GM21619 (cell line): ENCODE results near the gene WBP4.
"Not testable (repeated sequence)": the region's sequence is repeated elsewhere in the genome, so short reads cannot be mapped to it uniquely, and the experiment has no call there.

Source experiments
- ATAC-seq: cut with Tn5 transposase; IDR thresholded peaks from one replicate; pipeline ENCODE4 v1.9.1; 2021; ENCODE audit not compliant: unreplicated experiment

Gene WBP4, protein sequence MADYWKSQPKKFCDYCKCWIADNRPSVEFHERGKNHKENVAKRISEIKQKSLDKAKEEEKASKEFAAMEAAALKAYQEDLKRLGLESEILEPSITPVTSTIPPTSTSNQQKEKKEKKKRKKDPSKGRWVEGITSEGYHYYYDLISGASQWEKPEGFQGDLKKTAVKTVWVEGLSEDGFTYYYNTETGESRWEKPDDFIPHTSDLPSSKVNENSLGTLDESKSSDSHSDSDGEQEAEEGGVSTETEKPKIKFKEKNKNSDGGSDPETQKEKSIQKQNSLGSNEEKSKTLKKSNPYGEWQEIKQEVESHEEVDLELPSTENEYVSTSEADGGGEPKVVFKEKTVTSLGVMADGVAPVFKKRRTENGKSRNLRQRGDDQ

GRCh38 chr13:41061075-41061913, at the start of gene WBP4:
Gene WBP4, plus strand, starts transcription at chr13:41061509. Its CDS starts 165 bp downstream, at chr13:41061674.
- peak; percentile 57 for ATAC-seq

DNA sequence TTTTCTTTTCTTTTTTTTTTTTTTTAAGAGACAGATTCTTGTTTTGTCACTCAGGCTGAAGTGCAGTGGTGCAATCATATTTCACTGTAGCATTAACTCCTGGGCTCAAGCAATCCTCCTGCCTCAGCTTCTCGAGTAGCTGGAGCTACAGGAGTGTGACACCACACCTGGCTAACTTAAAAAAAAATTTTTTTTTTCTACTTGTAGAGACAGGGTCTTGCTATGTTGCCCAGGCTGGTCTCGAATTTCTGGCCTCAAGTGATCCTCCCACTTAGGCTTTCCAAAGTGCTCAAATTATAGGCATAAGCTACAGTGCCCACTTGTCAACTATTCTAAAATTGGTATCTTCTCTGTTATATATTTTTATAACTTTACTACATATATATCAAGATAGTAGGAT, 48.8 kb upstream of the WBP4 start:
- ATAC-seq = no peak

DNA sequence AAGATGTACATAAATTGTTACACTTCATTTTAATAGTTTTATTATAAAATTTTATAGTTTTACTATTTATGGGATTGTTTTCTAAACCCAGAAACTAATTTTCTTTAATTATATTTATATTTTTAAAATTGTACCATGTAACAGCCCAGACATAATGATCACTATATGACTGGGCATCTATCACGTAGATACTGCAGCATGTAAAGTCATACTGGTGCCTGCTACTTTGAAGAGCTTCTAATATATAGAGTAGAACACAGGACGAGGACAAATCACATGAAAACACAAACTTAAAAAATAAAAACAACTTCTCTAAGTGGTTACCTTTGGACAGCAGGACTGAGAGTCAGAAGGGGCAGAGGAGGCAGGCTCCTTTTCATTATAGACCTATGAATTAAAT, 47.5 kb upstream of the WBP4 start:
- no peak for ATAC-seq

- ATAC-seq = no peak
Observed at GRCh38 chr13:41015920-41016319, 45.4 kb upstream of the WBP4 start.

DNA sequence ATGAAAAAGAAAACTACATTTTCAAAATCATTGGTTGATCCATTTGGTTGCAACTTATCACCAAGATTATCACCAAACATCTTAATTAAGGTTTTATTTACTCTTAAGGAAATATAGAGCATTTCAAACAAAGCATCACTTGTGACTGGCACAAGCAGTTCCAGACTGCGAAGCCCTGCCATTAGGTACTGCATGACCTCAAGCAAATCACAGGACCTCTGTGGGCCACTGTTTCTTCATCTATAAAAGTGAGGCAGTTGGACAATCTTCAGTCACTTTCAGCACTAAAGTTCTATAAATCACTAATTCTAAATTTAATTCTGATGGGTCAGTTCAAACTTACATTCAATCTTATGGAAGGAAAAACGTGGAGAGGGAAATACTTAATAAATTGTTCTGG, 44.1 kb upstream of the WBP4 start:
- ATAC-seq = no peak

DNA sequence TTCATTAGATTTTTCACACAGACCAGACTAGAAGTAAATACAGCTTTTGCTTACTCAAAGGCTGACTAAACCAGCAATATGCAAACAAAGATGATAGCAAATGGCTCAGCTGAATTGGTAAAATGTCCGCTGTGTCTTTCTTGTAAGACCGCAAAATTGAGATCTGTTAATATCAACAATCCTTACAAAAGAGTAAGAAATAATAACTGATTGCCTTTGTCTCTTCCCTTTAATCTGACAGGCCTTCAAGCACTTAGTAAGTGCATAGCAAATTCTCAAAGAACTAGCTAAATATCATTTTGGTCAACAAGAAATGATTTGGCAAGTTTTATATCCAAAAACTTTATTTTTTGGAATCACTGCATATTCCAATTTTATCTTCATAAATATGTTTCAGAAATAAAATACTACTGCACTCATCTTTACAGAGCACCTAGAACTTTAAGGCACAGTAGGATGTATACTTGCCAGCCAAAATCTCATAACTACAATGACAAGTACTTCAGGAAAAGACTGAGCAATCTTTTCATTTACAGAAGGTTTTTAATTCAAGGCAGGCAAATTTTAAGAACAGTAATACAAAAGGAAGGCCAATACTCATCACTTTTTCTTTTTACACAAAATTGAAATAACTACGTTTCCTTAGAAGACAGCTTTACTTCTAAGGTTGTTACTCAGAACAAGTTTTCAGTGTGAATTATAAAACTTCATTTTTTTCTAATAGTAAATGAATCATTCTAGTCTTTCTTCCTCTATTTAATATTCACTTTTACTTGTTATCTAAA, 43.3 kb upstream of the WBP4 start:
- ATAC-seq = no peak

GRCh38 chr13:41018602-41018948, 42.7 kb upstream of the WBP4 start:
- ATAC-seq = no peak

DNA sequence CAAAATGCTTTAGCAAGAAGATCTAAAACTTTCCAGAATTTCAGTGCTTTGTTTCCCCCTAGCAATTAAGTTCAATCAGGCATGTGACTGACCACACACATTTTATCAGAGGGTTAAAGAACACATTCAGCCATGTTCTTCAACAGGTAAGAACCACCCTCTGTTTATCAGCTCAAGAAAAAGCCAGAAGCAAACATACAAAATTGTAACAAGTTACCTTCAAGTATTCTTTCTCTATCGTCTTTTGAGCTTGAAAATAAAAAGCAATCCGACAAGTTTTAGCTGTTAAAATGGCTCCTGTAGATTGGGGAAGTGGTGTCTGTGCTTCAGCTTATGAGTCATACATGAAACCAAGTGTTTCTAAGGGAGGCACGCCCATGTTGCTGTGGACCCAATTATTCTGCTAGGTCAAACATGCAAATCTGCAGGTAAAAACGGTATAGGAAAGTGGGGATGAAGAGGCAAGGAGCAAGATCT, 42.3 kb upstream of the WBP4 start, which contains the start of gene ELF1:
TSS of gene ELF1 (minus strand) at position 306 of the 477 bp plus-strand sequence. CDS start 37,262 bp downstream, outside the sequence.
- peak; percentile 89 for ATAC-seq

GRCh38 chr13:41019578-41020347, 41.5 kb upstream of the WBP4 start:
- peak; percentile 38 for ATAC-seq

DNA sequence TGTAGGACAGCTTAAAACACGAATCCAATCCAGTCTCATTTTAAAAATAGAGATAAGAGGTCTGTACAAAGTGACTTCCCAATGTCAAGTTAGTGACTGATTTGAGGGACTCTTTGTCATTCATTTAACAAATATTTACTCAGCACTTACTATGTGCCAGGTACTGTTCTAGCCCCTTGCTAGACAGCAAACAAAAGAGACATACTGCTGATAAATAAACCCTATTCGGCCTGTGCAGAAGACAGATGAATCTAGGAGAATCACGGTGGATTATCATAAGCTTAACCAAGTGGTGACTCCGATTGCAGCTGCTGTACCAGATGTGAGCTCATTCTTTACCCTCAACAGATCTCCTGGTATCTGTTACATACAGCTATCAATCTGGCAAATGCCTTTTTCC, 35.8 kb upstream of the WBP4 start:
- no peak for ATAC-seq

- no peak for ATAC-seq
Observed at GRCh38 chr13:41026788-41027187, 34.5 kb upstream of the WBP4 start.

DNA sequence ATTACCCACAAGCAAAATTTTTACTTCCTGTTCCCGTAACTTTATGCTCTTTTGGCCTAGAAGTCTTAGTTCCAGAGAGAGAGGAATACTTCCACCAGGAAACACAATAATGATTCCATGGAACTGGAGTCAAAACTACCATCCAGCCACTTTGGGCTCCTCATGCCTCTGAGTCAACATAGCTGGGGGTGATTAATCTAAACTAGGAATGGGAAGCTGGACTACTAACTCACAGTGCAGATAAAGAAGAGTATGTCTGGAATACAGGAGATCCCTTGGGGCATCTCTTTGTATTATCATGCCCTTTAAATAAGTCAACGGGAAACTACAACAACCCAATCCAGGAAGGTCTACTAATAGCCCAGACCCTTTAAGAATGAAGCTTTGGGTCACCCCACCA, 33.3 kb upstream of the WBP4 start:
- no peak for ATAC-seq

DNA sequence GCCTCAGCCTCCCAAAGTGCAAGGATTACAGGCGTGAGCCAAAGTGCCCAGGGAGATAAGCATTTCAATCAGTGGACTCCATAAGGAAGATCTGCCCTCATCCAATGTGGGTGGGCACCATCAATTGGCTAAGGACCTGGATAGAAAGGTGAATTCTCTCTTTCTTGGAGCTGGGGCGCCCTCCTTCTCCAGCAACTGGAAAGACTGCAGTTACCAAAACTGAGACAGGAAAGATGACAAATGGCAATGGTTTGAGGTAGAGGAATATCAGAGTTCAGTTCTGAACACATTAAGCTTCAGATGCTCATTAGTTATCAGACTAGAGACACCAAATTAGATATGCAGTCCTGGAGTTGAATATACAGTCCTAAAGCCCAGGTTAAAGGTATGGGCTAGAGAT, 31.7 kb upstream of the WBP4 start:
- ATAC-seq = no peak

DNA sequence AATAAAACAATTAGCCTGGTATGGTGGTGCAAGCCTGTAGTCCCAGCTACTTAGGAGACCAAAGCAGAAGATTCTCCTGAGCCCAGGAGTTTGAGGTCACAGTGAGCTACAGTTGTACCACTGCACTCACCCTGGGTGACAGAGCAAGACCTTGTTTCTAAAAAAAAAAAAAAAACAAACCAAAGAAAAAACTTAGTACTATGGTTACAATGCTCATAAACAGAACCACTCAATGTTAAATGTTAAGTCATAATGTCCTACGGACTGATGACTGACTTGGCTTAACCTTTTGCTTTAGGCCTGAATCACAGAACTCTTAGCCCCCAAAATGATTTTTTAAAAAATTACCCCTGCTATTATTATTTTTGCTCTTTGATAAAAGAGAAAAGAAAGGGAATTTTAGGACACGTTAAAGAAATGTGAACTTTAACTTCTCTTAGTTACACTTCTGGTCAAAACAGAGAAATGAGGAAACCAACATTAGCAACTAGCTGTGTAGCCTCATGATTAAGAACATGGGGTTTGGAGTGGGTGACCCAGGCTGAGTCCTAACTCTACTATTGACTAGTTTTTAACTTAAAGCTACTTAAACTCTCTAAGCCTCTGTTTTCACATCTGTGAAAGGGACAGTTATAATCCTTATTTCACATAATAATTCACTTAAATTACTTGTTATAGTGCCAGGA, 28.5 kb upstream of the WBP4 start:
- ATAC-seq = no peak

- no peak for ATAC-seq
Observed at GRCh38 chr13:41034382-41034781, 26.9 kb upstream of the WBP4 start.

DNA sequence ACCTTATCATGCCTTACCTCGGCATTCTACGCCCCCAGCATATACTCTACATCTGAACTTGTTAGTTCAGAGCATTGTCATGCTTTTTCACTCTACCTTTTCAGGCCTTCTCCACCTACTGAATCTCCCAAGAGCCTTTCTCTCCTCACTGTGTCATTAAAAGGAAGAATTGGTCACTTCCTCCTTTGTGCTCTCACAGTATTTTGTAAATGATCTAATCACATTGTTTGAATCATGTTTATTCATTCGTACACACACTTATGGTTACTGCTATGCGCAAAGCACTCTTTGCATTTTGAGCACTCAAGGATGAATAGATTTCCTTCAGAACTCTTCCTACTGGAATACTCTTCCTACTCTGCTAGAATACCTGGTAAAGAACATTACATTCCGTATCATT, 26.4 kb upstream of the WBP4 start:
- no peak for ATAC-seq

- not testable (repeated sequence) for ATAC-seq
Observed at GRCh38 chr13:41036557-41036956, 24.8 kb upstream of the WBP4 start.

DNA sequence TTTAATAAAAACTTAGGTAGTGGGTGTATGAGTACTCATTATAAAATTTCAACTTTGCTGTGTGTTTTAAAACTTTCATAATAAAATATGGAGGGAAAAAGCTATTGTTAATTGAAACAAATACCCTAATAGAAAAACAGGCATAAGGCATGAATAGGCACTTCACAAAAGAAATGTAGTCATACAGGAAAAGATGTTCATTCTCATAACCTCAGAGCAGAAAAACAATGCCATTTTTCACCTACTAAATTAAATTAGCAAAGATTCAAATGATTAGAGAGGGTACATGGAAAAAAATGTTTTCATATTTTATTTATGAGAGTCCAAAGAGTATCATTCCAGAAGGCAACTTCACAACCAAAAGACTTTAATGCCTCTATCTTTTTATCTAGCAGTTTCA, 21.6 kb upstream of the WBP4 start:
- ATAC-seq = no peak

DNA sequence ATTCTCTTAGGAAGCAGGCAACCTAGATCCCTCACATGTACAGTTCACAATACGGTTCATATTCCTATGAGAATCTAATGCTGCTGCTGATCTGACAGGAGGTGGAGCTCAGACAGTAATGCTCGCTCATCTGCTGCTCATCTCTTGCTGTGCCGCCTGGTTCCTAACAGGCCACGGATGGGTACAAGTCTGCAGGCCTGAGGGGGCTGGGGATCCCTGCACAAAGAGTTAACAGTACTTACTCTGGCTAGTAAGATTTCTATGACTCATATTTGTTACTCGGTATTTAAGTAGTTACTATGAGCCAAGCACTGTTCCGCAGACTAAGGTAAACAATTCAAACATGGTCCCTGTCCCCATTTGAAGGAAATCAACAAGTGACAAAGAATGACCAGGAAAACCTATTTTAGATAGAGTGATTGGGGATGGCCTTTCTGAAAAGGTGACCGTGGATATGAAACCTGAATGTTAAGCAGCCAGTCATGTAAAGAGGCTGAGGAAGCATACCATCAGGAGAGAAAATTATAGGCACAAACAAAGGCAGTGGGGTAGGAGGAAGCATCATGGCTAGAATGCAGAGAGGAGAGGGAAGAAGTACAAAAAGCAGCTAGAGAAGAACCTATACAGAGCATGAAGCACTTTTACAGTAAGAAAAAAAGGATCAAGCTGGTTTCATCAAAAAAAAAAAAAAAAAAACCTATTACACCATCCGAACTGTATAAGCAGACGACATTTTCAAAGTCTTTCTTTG, 20.6 kb upstream of the WBP4 start:
- ATAC-seq = no peak
